Stimulated activated naive B cell treated with anti-CD40 and anti-IgM and Interleukin-4, amounts not matched to agents 10 μg/mL and 1 μg/mL and 100 μg/mL, for 72 hours (primary cell): ENCODE results near the gene TPPP.

Experiments
- ATAC-seq, 2 donors: fragments of 150-1000 bp; cut with Tn5 transposase; replicated peaks; 2 replicates each; pipeline ENCODE4 v1.10.0; 2021; ENCODE audit warnings: moderate library complexity in 1 of 2
- DNase-seq: peaks from one replicate; pipeline ENCODE4 v3.0.0; 2021
- H3K27ac Mint-ChIP-seq: one replicate; pipeline ENCODE4 v1.8.0; 2022; ENCODE audit warnings: mild to moderate bottlenecking, mixed read lengths
- H3K27me3 Mint-ChIP-seq, 2 donors: one replicate each; pipeline ENCODE4 v1.8.0; 2022; ENCODE audit warnings: mixed read lengths in 2 of 2
- H3K36me3 Mint-ChIP-seq, 2 donors: one replicate each; pipeline ENCODE4 v1.8.0; 2022; ENCODE audit warnings: mixed read lengths in 2 of 2, mild to moderate bottlenecking in 1 of 2
- H3K4me1 Mint-ChIP-seq, 2 donors: one replicate each; pipeline ENCODE4 v1.8.0; 2022; ENCODE audit warnings: mixed read lengths in 2 of 2, mild to moderate bottlenecking in 1 of 2
- H3K4me3 Mint-ChIP-seq, 2 donors: one replicate each; pipeline ENCODE4 v1.8.0; 2022; ENCODE audit warnings: mild to moderate bottlenecking in 2 of 2, mixed read lengths in 2 of 2, moderate library complexity in 1 of 2
- H3K9me3 Mint-ChIP-seq, 2 donors: one replicate each; pipeline ENCODE4 v1.8.0; 2022; ENCODE audit warnings: mixed read lengths in 2 of 2, mild to moderate bottlenecking in 1 of 2

Gene TPPP

GRCh38 chr5:676699-677076 is 16.5 kb downstream of the TPPP start:
- DNase-seq, result no peak
- ATAC-seq, result no peak
- Mint-ChIP-seq H3K9me3 (no peaks in the 10 kb centered on the region), H3K4me3 (no peak overlapping the region), H3K36me3 (no peaks in the 10 kb centered on the region), H3K4me1 (peaks cover 10 to 23% of the 10 kb centered on the region in 2 donors), H3K27me3 (peaks cover 29 to 59% of the 10 kb centered on the region in 2 donors), H3K27ac (no peak overlapping the region)

GRCh38 chr5:675871-676698 is 17.1 kb downstream of the TPPP start:
- no peaks in the 10 kb centered on the region for H3K36me3 Mint-ChIP-seq
- no peaks in the 10 kb centered on the region for H3K9me3 Mint-ChIP-seq
- H3K27ac Mint-ChIP-seq, result no peak overlapping the region
- H3K27me3 Mint-ChIP-seq, result peaks cover 29 to 55% of the 10 kb centered on the region in 2 donors
- DNase-seq, result no peak
- H3K4me1 Mint-ChIP-seq, result peaks cover 10 to 23% of the 10 kb centered on the region in 2 donors
- H3K4me3 Mint-ChIP-seq, result no peak overlapping the region
- ATAC-seq, result no peak

GRCh38 chr5:675111-675870 is 17.9 kb downstream of the TPPP start:
- Mint-ChIP-seq H3K4me1 (peaks cover 10 to 23% of the 10 kb centered on the region in 2 donors), H3K27me3 (peaks cover 29 to 51% of the 10 kb centered on the region in 2 donors), H3K9me3 (no peaks in the 10 kb centered on the region), H3K4me3 (no peak overlapping the region), H3K36me3 (no peaks in the 10 kb centered on the region), H3K27ac (no peak overlapping the region)
- no peak for ATAC-seq
- DNase-seq, result no peak

GRCh38 chr5:674630-675011 is 18.5 kb downstream of the TPPP start:
- H3K4me1 Mint-ChIP-seq, result peaks cover 10 to 23% of the 10 kb centered on the region in 2 donors
- H3K4me3 Mint-ChIP-seq, result no peak overlapping the region
- no peak for DNase-seq
- no peak for ATAC-seq
- H3K27me3 Mint-ChIP-seq, result peaks cover 29 to 51% of the 10 kb centered on the region in 2 donors
- H3K9me3 Mint-ChIP-seq, result no peaks in the 10 kb centered on the region
- H3K36me3 Mint-ChIP-seq, result no peaks in the 10 kb centered on the region
- H3K27ac Mint-ChIP-seq, result peak overlapping the region; percentile 20

- no peak for DNase-seq
- no peak overlapping the region for H3K4me3 Mint-ChIP-seq
- no peaks in the 10 kb centered on the region for H3K9me3 Mint-ChIP-seq
- no peak for ATAC-seq
- peaks cover 29 to 47% of the 10 kb centered on the region in 2 donors for H3K27me3 Mint-ChIP-seq
- H3K27ac Mint-ChIP-seq, result peak overlapping the region; percentile 5
- peaks cover 10 to 23% of the 10 kb centered on the region in 2 donors for H3K4me1 Mint-ChIP-seq
- H3K36me3 Mint-ChIP-seq, result no peaks in the 10 kb centered on the region
These were observed 19.1 kb downstream of the TPPP start for GRCh38 chr5:673831-674629.

- H3K9me3 Mint-ChIP-seq, result no peaks in the 10 kb centered on the region
- H3K27me3 Mint-ChIP-seq, result peaks cover 29 to 45% of the 10 kb centered on the region in 2 donors
- H3K4me3 Mint-ChIP-seq, result peak overlapping the region in 1 of 2 donors; percentile 18
- no peaks in the 10 kb centered on the region for H3K36me3 Mint-ChIP-seq
- DNase-seq (no peak), ATAC-seq (no peak)
- no peak overlapping the region for H3K27ac Mint-ChIP-seq
- H3K4me1 Mint-ChIP-seq, result peaks cover 10 to 23% of the 10 kb centered on the region in 2 donors
These were observed 19.9 kb downstream of the TPPP start for GRCh38 chr5:673161-673830.

GRCh38 chr5:672329-673160 is 20.6 kb downstream of the TPPP start:
- Mint-ChIP-seq H3K27me3 (peaks cover 29 to 44% of the 10 kb centered on the region in 2 donors), H3K9me3 (no peaks in the 10 kb centered on the region), H3K4me3 (peak overlapping the region in 1 of 2 donors; percentile 18), H3K36me3 (peaks cover 4 to 5% of the 10 kb centered on the region in 2 donors), H3K4me1 (peaks cover 10 to 23% of the 10 kb centered on the region in 2 donors), H3K27ac (peak overlapping the region; percentile 63)
- DNase-seq (no peak), ATAC-seq (peak; percentile 24 to 36)

- H3K4me3 Mint-ChIP-seq, result no peak overlapping the region
- H3K4me1 Mint-ChIP-seq, result peaks cover 10 to 23% of the 10 kb centered on the region in 2 donors
- H3K27me3 Mint-ChIP-seq, result peaks cover 29 to 39% of the 10 kb centered on the region in 2 donors
- peak; percentile 59 for DNase-seq
- peaks cover 13% of the 10 kb centered on the region in 2 donors for H3K36me3 Mint-ChIP-seq
- H3K27ac Mint-ChIP-seq, result no peak overlapping the region
- ATAC-seq, result peak; percentile 82 to 86
- no peaks in the 10 kb centered on the region for H3K9me3 Mint-ChIP-seq
These were observed 21.5 kb downstream of the TPPP start for GRCh38 chr5:671459-672328.

GRCh38 chr5:670396-671270 is 22.5 kb downstream of the TPPP start:
- peaks cover 0 to 2% of the 10 kb centered on the region in 2 donors for H3K9me3 Mint-ChIP-seq
- no peak for DNase-seq
- peaks cover 10 to 23% of the 10 kb centered on the region in 2 donors for H3K4me1 Mint-ChIP-seq
- peaks cover 17 to 18% of the 10 kb centered on the region in 2 donors for H3K36me3 Mint-ChIP-seq
- H3K27ac Mint-ChIP-seq, result no peak overlapping the region
- ATAC-seq, result no peak
- no peak overlapping the region for H3K4me3 Mint-ChIP-seq
- peaks cover 20 to 29% of the 10 kb centered on the region in 2 donors for H3K27me3 Mint-ChIP-seq

- no peak for DNase-seq
- H3K36me3 Mint-ChIP-seq, result peaks cover 19 to 20% of the 10 kb centered on the region in 2 donors
- peaks cover 20 to 27% of the 10 kb centered on the region in 2 donors for H3K27me3 Mint-ChIP-seq
- no peak overlapping the region for H3K27ac Mint-ChIP-seq
- peaks cover 0 to 2% of the 10 kb centered on the region in 2 donors for H3K9me3 Mint-ChIP-seq
- no peak overlapping the region for H3K4me3 Mint-ChIP-seq
- no peak for ATAC-seq
- H3K4me1 Mint-ChIP-seq, result peaks cover 10 to 23% of the 10 kb centered on the region in 2 donors
These were observed 23.2 kb downstream of the TPPP start for GRCh38 chr5:669842-670395.

GRCh38 chr5:669111-669841 is 23.9 kb downstream of the TPPP start:
- ATAC-seq (peak; percentile 29 to 32), DNase-seq (no peak)
- H3K27me3 Mint-ChIP-seq, result peaks cover 17 to 24% of the 10 kb centered on the region in 2 donors
- H3K27ac Mint-ChIP-seq, result no peak overlapping the region
- peaks cover 10 to 22% of the 10 kb centered on the region in 2 donors for H3K4me1 Mint-ChIP-seq
- peaks cover 24% of the 10 kb centered on the region in 2 donors for H3K36me3 Mint-ChIP-seq
- peaks cover 0 to 2% of the 10 kb centered on the region in 2 donors for H3K9me3 Mint-ChIP-seq
- H3K4me3 Mint-ChIP-seq, result no peak overlapping the region
